Measurements from ENCODE around the gene MEDAG.

MEDAG gene

DNA sequence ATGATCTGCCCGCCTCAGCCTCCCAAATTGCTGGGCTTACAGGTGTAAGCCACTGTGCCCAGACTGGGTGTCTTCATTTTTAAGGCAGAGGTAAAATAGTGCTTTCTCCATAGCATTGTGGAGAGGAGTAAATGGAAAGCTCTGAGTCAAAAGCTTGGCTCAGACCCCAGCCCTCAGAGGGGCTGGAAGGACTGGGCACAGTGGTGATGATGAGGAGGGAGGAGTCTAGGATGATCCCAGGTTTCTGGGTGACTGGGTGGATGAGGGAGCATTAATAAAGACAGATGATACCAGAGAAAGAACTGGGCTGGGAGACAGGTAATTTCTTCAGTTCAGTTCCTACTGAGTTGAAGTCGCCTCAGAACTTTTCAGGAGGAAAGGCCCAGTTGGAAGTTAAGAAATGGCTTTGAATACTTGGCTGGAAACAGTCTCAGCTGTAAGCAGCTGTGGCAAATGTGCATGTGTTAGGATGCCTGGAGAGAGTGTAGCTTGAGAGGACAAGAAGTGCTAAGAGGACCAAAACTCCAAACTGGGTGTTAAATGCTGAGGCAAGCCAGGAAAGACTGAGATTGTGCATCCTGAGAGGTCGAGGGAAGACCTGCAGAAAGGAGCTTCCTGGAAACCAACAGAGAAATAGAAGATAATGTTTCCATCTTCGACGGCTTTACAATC lies 37.1 kb upstream of the MEDAG start:
- no peak overlapping the region for H3K4me3 ChIP-seq (ENCODE audit: low read depth, low read length)
- peak; percentile 55 for DNase-seq (ENCODE audit: low read depth)
- TF ChIP-seq, protein P1, sequence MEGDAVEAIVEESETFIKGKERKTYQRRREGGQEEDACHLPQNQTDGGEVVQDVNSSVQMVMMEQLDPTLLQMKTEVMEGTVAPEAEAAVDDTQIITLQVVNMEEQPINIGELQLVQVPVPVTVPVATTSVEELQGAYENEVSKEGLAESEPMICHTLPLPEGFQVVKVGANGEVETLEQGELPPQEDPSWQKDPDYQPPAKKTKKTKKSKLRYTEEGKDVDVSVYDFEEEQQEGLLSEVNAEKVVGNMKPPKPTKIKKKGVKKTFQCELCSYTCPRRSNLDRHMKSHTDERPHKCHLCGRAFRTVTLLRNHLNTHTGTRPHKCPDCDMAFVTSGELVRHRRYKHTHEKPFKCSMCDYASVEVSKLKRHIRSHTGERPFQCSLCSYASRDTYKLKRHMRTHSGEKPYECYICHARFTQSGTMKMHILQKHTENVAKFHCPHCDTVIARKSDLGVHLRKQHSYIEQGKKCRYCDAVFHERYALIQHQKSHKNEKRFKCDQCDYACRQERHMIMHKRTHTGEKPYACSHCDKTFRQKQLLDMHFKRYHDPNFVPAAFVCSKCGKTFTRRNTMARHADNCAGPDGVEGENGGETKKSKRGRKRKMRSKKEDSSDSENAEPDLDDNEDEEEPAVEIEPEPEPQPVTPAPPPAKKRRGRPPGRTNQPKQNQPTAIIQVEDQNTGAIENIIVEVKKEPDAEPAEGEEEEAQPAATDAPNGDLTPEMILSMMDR (conservative IDR thresholded peaks at IDR 0.05; ENCODE audit: low read depth, low read length): no peak

GRCh38 chr13:30869491-30869890 lies 36.6 kb upstream of the MEDAG start:
- DNase-seq (ENCODE audit: low read depth): peak; percentile 73
- TF ChIP-seq, protein P1 (conservative IDR thresholded peaks at IDR 0.05; ENCODE audit: low read depth, low read length): no peak
- no peak overlapping the region for H3K4me3 ChIP-seq (ENCODE audit: low read depth, low read length)

DNA sequence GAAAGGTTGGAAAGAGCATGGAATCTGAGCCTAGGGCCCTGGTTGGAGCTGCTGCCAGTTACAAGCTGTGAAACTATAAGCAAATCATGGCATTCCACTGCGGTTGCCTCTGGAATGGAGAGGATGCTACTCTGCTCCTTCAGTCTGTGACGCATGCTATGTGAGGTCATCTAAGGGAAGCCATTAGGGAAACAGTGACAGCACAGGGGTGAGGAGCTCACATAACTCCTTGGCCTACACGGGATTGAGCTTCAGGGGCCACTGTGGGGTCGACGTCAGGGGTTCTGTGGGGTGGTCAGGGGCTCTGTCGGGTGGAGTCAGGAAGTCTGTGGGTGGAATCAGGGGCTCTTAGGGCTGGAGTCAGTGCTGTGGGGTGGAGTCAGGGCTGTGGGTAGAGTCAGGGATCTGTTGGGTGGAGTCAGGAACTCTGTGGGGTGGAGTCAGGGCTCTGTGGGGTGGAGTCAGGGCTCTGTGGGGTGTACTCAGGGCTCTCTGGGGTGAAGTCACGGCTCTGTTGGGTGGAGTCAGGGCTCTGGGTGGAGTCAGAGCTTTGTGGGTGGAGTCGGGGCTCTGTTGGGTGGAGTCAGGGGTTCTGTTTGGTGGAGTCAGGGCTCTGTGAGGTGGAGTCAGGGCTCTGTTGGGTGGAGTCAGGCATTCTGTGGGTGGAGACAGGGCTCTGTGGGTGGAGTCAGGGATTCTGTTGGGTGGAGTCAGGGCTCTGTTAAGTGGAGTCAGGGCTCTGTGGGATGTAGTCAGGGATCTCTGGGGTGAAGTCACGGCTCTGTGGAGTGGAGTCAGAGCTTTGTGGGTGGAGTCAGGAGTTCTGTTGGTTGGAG lies 35.8 kb upstream of the MEDAG start:
- peak; percentile 100 for DNase-seq (ENCODE audit: low read depth)
- TF ChIP-seq, protein P1 (conservative IDR thresholded peaks at IDR 0.05; ENCODE audit: low read depth, low read length): no peak
- peak overlapping the region; percentile 27 for H3K4me3 ChIP-seq (ENCODE audit: low read depth, low read length)

- no peak overlapping the region for H3K4me3 ChIP-seq (ENCODE audit: low read depth, low read length)
- DNase-seq (ENCODE audit: low read depth): no peak
- TF ChIP-seq, protein P1 (conservative IDR thresholded peaks at IDR 0.05; ENCODE audit: low read depth, low read length): no peak
These were observed 35.0 kb upstream of the MEDAG start for GRCh38 chr13:30870916-30871587.

DNA sequence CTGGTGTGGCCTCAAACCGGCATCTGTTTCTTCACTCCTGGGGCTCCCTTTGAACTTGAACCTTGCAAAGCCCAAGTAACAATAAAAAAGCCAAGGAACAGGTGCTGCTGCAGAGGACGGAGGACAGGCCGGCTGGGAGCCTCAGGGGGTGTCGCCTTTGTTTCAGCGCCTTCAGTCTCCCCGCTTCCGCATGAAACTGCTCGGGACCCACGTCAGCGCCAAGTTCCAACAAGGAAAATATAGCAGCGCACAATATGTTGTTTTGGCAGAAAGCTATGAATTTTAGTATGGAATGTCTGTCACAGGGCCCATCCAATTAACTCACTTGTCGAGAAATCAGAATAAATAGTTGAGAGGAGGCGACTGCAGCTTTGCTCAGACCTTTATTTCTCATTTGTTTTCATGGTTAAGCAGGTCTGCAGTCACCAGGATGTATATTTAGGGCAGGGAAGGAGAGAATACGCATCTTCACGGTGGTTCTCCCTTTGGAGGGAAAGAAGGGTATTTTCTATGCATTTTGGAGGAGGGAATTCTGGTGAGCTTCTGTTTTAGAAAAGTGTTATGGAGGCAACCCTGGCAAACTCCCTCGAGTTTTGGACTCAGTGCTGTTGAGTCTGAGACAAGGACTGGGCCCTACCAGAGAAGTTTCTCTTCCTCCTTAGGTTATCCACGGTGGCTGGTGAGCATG lies 34.3 kb upstream of the MEDAG start:
- TF ChIP-seq, protein P1 (conservative IDR thresholded peaks at IDR 0.05; ENCODE audit: low read depth, low read length): no peak
- no peak overlapping the region for H3K4me3 ChIP-seq (ENCODE audit: low read depth, low read length)
- DNase-seq (ENCODE audit: low read depth): no peak

GRCh38 chr13:30872276-30872594 lies 33.8 kb upstream of the MEDAG start:
- no peak for DNase-seq (ENCODE audit: low read depth)
- TF ChIP-seq, protein P1 (conservative IDR thresholded peaks at IDR 0.05; ENCODE audit: low read depth, low read length): no peak
- no peak overlapping the region for H3K4me3 ChIP-seq (ENCODE audit: low read depth, low read length)

Data from choroid plexus epithelial cell (primary cell).